ENCODE results near the gene SSX3. TPM values are rescaled to one million over a fixed set of nuclear protein-coding genes. Genes with fewer than 3 reads are reported as not detected.
"Not testable (repeated sequence)": the region's sequence is repeated elsewhere in the genome, so short reads cannot be mapped to it uniquely, and the experiment has no call there.

The SSX3 gene
- total and polyA plus RNA-seq, 2 of the 8 experiments (the other 6 are each of a cell fraction or from before 2014, with no cell fraction given): not detected

GRCh38 chrX:48367717-48368408 is 11.4 kb upstream of the SSX3 start:
- POLR2A ChIA-PET (ENCODE audit: partially characterized antibody): not testable (repeated sequence)
- no CpG with 5 or more reads among the region's 12 CpGs for WGBS, 2 experiments (ENCODE audit: extremely low coverage in 1 of 2, insufficient coverage in 1 of 2, insufficient read length in 1 of 2, insufficient replicate concordance in 2 of 2, low coverage in 1 of 2, low lambda C conversion rate in 2 of 2, missing lambda C conversion rate in 1 of 2)

GRCh38 chrX:48359281-48359680 is 2.8 kb upstream of the SSX3 start:
- H2BK15ac ChIP-seq (ENCODE audit: low read length); H3K27ac ChIP-seq (ENCODE audit: low read depth, low read length); H3K18ac ChIP-seq (ENCODE audit: extremely low read depth, low read length); H4K91ac ChIP-seq (replicated peaks; ENCODE audit: insufficient read length, low read length); DNase-seq (ENCODE audit: low read depth in 1 of 2, low spot score in 2 of 2); H4K20me1 ChIP-seq (replicated peaks in 1 of 2; ENCODE audit: control insufficient read depth in 1 of 2, insufficient read depth in 2 of 2, low read length in 2 of 2); H3K9ac ChIP-seq (replicated peaks in 1 of 4; ENCODE audit: extremely low read depth in 1 of 4, low read depth in 3 of 4, low read length in 3 of 4); H3K4me3 ChIP-seq (ENCODE audit: extremely low read depth in 1 of 4, insufficient read depth in 2 of 4, low read depth in 3 of 4, low read length in 4 of 4); CTCF ChIA-PET (ENCODE audit: partially characterized antibody); H3K4me2 ChIP-seq (ENCODE audit: insufficient read depth in 1 of 2, low read depth in 2 of 2, low read length in 2 of 2); H2AFZ ChIP-seq (ENCODE audit: low read length); H2AK5ac ChIP-seq (ENCODE audit: low read depth, low read length); FAIRE-seq; H2BK5ac ChIP-seq (ENCODE audit: low read depth, low read length); H2BK20ac ChIP-seq (ENCODE audit: low read length); H3K4me1 ChIP-seq (replicated peaks in 1 of 4; ENCODE audit: control insufficient read depth in 3 of 4, insufficient read depth in 4 of 4, low read length in 3 of 4); H3K79me1 ChIP-seq (ENCODE audit: low read depth, low read length); H3K27me3 ChIP-seq (replicated peaks in 1 of 4; ENCODE audit: control insufficient read depth in 3 of 4, extremely low read depth in 1 of 4, insufficient read depth in 3 of 4, low read length in 3 of 4); H4K8ac ChIP-seq (ENCODE audit: extremely low read depth, insufficient read depth, low read length); H2BK120ac ChIP-seq (replicated peaks; ENCODE audit: low read depth, low read length); H3K79me2 ChIP-seq (ENCODE audit: control insufficient read depth in 1 of 2, insufficient read depth in 2 of 2, low read length in 2 of 2); H4K5ac ChIP-seq (ENCODE audit: insufficient read length, low read depth, low read length); POLR2A ChIA-PET (ENCODE audit: partially characterized antibody); H3K9me3 ChIP-seq (ENCODE audit: insufficient read depth in 2 of 2, low read depth in 1 of 2, low read length in 1 of 2); H2BK12ac ChIP-seq (ENCODE audit: low read depth, low read length); H3K23me2 ChIP-seq (ENCODE audit: low read depth, low read length); H3K23ac ChIP-seq (ENCODE audit: insufficient read length); H3K56ac ChIP-seq (replicated peaks; ENCODE audit: insufficient read length, low read depth, low read length); H3K4ac ChIP-seq (replicated peaks; ENCODE audit: insufficient read length, low read depth, low read length); H3K14ac ChIP-seq (ENCODE audit: insufficient read length); H3K36me3 ChIP-seq (ENCODE audit: control insufficient read depth in 2 of 4, insufficient read depth in 4 of 4, low read length in 3 of 4): not testable (repeated sequence)
- WGBS, 2 experiments (ENCODE audit: extremely low coverage in 1 of 2, insufficient coverage in 1 of 2, insufficient read length in 1 of 2, insufficient replicate concordance in 2 of 2, low coverage in 1 of 2, low lambda C conversion rate in 2 of 2, missing lambda C conversion rate in 1 of 2): 92% methylated on average over 4 of the region's 6 CpGs; no CpG with 5 or more reads in 1 of the 2 experiments

More at GRCh38 chrX:48367717-48368408, 11.4 kb upstream of the SSX3 start:
- H3K4me2 ChIP-seq (ENCODE audit: insufficient read depth in 1 of 2, low read depth in 2 of 2, low read length in 2 of 2); H3K79me1 ChIP-seq (ENCODE audit: low read depth, low read length); H2BK5ac ChIP-seq (ENCODE audit: low read depth, low read length); H3K9ac ChIP-seq (replicated peaks in 1 of 4; ENCODE audit: extremely low read depth in 1 of 4, low read depth in 3 of 4, low read length in 3 of 4); H2BK12ac ChIP-seq (ENCODE audit: low read depth, low read length); H3K27me3 ChIP-seq (replicated peaks in 1 of 4; ENCODE audit: control insufficient read depth in 3 of 4, extremely low read depth in 1 of 4, insufficient read depth in 3 of 4, low read length in 3 of 4); H4K91ac ChIP-seq (replicated peaks; ENCODE audit: insufficient read length, low read length); H4K5ac ChIP-seq (ENCODE audit: insufficient read length, low read depth, low read length); H3K18ac ChIP-seq (ENCODE audit: extremely low read depth, low read length); H3K9me3 ChIP-seq (ENCODE audit: insufficient read depth in 2 of 2, low read depth in 1 of 2, low read length in 1 of 2); FAIRE-seq; H3K4me3 ChIP-seq (ENCODE audit: extremely low read depth in 1 of 4, insufficient read depth in 2 of 4, low read depth in 3 of 4, low read length in 4 of 4); H3K23me2 ChIP-seq (ENCODE audit: low read depth, low read length); H2BK20ac ChIP-seq (ENCODE audit: low read length); H3K27ac ChIP-seq (ENCODE audit: low read depth, low read length); H3K23ac ChIP-seq (ENCODE audit: insufficient read length); H2BK120ac ChIP-seq (replicated peaks; ENCODE audit: low read depth, low read length); H4K20me1 ChIP-seq (replicated peaks in 1 of 2; ENCODE audit: control insufficient read depth in 1 of 2, insufficient read depth in 2 of 2, low read length in 2 of 2); H3K56ac ChIP-seq (replicated peaks; ENCODE audit: insufficient read length, low read depth, low read length); H3K4ac ChIP-seq (replicated peaks; ENCODE audit: insufficient read length, low read depth, low read length); H3K36me3 ChIP-seq (ENCODE audit: control insufficient read depth in 2 of 4, insufficient read depth in 4 of 4, low read length in 3 of 4); H3K14ac ChIP-seq (ENCODE audit: insufficient read length); H2BK15ac ChIP-seq (ENCODE audit: low read length); H3K4me1 ChIP-seq (replicated peaks in 1 of 4; ENCODE audit: control insufficient read depth in 3 of 4, insufficient read depth in 4 of 4, low read length in 3 of 4); H4K8ac ChIP-seq (ENCODE audit: extremely low read depth, insufficient read depth, low read length); H2AK5ac ChIP-seq (ENCODE audit: low read depth, low read length); H3K79me2 ChIP-seq (ENCODE audit: control insufficient read depth in 1 of 2, insufficient read depth in 2 of 2, low read length in 2 of 2); CTCF ChIA-PET (ENCODE audit: partially characterized antibody); DNase-seq (ENCODE audit: low read depth in 1 of 2, low spot score in 2 of 2); H2AFZ ChIP-seq (ENCODE audit: low read length): not testable (repeated sequence)

Measured in H1 (cell line).